ENCODE results near the gene SPINK13. TPM values are rescaled to one million over a fixed set of nuclear protein-coding genes. Genes with fewer than 3 reads are reported as not detected.
"Not testable (repeated sequence)": the region's sequence is repeated elsewhere in the genome, so short reads cannot be mapped to it uniquely, and the experiment has no call there.

The SPINK13 gene
- total and polyA plus RNA-seq, 10 donors, result not detected

DNA sequence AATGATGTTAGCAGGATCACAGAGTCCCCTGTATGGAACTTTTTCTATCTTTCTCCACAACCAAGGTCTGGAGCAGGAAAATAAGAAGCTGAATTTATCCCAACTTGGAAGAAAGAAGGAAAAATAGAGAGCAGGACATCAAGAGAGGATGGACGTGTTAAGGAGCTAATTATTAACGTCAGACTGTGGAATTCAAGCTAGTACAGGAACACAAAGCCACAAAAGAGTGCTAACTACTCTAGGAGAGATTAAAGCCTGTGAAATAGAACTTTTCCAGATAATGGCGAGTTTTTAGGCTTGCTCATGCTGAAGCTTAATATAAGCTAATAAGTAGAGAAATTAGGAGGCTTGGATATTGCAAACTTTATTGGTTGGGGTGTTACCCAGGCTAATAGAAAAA lies 632 bp upstream of the SPINK13 start:
- H3K4me1 ChIP-seq, result no peaks in the 10 kb centered on the region
- TF ChIP-seq POLR2AphosphoS5 (IDR thresholded peaks at IDR 0.05) (no peak), POLR2A (IDR thresholded peaks at IDR 0.05) (no peak)
- TF ChIP-seq, protein P1, sequence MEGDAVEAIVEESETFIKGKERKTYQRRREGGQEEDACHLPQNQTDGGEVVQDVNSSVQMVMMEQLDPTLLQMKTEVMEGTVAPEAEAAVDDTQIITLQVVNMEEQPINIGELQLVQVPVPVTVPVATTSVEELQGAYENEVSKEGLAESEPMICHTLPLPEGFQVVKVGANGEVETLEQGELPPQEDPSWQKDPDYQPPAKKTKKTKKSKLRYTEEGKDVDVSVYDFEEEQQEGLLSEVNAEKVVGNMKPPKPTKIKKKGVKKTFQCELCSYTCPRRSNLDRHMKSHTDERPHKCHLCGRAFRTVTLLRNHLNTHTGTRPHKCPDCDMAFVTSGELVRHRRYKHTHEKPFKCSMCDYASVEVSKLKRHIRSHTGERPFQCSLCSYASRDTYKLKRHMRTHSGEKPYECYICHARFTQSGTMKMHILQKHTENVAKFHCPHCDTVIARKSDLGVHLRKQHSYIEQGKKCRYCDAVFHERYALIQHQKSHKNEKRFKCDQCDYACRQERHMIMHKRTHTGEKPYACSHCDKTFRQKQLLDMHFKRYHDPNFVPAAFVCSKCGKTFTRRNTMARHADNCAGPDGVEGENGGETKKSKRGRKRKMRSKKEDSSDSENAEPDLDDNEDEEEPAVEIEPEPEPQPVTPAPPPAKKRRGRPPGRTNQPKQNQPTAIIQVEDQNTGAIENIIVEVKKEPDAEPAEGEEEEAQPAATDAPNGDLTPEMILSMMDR (IDR thresholded peaks at IDR 0.05 in 8 of 11, conservative IDR thresholded peaks at IDR 0.05 in 3 of 11), result no peak
- intact Hi-C loops (cut with DNase I; ENCODE audit: low total_unique reads), result no loop called here
- 54 to 81% (median 75%) methylated on average over 3 of the region's 3 CpGs for WGBS, 5 donors
- H3K27me3 ChIP-seq (replicated peaks in 1 of 7), result no peaks in the 10 kb centered on the region
- H3K36me3 ChIP-seq, result no peaks in the 10 kb centered on the region
- H3K27ac ChIP-seq, result no peak overlapping the region
- H3K9me3 ChIP-seq, result peaks cover 0 to 11% (median 8%) of the 10 kb centered on the region in 8 donors
- DNase-seq, result no peak
- no peak overlapping the region for H3K4me3 ChIP-seq

DNA sequence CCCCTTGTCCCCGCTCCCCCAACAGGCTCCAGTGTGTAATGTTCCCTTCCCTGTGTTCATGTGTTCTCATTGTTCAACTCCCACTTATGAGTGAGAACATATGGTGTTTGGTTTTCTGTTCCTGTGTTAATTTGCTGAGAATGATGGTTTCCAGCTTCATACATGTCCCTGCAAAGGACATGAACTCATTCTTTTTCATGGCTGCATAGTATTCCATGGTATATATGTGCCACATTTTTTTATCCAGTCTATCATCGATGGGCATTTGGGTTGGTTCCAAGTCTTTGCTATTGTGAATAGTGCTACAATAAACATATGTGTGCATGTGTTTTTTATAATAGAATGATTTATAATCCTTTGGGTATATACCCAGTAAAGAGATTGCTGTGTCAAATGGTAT lies 6.5 kb downstream of the SPINK13 start:
- DNase-seq; intact Hi-C loops (cut with DNase I; ENCODE audit: low total_unique reads); H3K4me1 ChIP-seq; H3K27me3 ChIP-seq (replicated peaks in 1 of 7); H3K36me3 ChIP-seq; H3K4me3 ChIP-seq; H3K27ac ChIP-seq: not testable (repeated sequence)
- H3K9me3 ChIP-seq, result peaks cover 0 to 53% (median 44%) of the 10 kb centered on the region in 8 donors
- 91 to 97% (median 94%) methylated on average over 2 of the region's 2 CpGs for WGBS, 5 donors

DNA sequence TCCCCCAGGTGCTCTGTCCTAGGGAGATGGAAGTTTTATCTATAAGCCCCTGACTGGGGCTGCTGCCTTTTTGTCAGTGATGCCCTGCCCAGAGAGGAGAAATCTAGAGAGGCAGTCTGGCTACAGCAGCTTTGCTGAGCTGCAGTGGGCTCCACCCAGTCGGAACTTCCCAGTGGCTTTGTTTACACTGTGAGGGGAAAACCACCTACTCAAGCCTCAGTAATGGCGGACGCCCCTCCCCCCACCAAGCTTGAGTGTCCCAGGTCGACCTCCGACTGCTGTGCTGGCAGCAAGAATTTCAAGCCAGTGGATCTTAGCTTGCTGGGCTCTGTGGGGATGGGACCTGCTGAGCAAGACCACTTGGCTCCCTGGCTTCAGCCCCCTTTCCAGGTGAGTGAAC lies 12.3 kb downstream of the SPINK13 start:
- WGBS, 5 donors, result 28 to 62% (median 38%) methylated on average over 4 to 5 of the region's 5 CpGs
- intact Hi-C loops (cut with DNase I; ENCODE audit: low total_unique reads); DNase-seq; H3K36me3 ChIP-seq; H3K27ac ChIP-seq; H3K4me3 ChIP-seq; H3K4me1 ChIP-seq: not testable (repeated sequence)
- Histone ChIP-seq H3K27me3 (replicated peaks in 1 of 7) (peaks cover 0 to 12% (median 0%) of the 10 kb centered on the region in 7 donors), H3K9me3 (peaks cover 0 to 53% (median 40%) of the 10 kb centered on the region in 8 donors)

DNA sequence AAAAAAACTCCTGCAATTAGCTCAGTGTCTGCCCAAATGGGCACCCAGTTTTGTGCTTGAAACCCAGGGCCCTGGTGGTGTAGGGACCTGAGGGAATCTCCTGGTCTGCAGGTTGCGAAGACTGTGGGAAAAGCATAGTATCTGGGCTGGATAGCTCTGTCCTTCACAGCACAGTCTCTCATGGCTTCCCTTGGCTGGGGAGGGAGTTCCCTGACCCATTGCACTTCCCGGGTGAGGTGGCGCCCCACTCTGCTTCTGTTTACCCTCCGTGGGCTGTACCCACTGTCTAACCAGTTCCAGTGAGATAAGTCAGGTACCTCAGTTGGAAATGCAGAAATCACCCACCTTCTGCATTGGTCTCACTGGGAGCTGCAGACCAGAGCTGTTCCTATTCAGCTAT lies 12.7 kb downstream of the SPINK13 start:
- H3K4me3 ChIP-seq; H3K36me3 ChIP-seq; intact Hi-C loops (cut with DNase I; ENCODE audit: low total_unique reads); DNase-seq; H3K4me1 ChIP-seq; H3K27ac ChIP-seq: not testable (repeated sequence)
- Histone ChIP-seq H3K9me3 (peaks cover 0 to 48% (median 36%) of the 10 kb centered on the region in 8 donors), H3K27me3 (replicated peaks in 1 of 7) (peaks cover 0 to 12% (median 0%) of the 10 kb centered on the region in 7 donors)
- 84 to 93% (median 90%) methylated on average over 4 of the region's 4 CpGs for WGBS, 5 donors

DNA sequence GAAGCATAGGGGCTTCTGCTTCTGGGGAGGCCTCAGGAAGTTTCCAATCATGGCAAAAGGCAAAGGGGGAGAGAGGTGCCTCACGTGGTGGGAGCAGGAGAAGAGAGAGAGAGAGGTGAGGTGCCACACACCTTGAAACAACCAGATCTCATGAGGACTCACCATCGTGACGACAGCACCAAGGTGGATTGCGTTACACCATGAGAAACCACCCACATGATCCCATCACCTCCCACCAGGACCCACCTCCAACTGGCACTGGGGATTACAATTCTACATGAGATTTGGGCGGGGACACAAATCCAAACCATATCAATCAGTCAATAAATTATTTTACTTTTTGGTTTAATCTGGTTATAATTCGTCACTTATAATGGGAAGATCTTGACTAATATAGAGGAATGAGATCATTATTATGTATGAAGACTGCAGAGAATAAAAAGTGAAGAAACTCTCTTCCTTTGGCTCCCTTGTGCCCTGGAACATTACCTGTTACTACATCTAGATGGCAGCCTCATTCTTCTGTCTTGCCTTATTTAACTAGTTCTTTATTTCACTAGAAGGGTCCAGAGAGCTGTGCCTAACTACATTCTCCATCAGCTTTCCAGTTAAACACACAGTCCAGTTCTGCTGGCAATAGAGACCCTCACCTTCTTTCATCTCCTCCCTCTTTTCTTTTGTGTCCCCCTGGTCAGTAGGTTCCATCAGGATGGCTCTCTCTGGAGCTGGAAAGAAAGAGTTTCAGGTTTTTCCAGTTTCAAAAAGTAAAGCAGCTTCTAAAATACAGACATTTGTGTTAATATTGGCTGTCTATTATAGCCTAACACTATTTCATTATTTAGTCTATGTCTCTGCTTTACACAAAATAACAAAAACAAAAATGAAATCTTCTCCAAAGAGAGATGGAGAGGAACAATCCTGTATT lies 21.9 kb downstream of the SPINK13 start:
- Histone ChIP-seq H3K36me3 (no peaks in the 10 kb centered on the region), H3K4me3 (no peak overlapping the region), H3K27me3 (replicated peaks in 1 of 7) (no peaks in the 10 kb centered on the region), H3K4me1 (no peaks in the 10 kb centered on the region), H3K9me3 (no peaks in the 10 kb centered on the region), H3K27ac (no peak overlapping the region)
- no peak for DNase-seq
- 53 to 69% (median 65%) methylated on average over 6 of the region's 6 CpGs for WGBS, 5 donors
- intact Hi-C loops (cut with DNase I; ENCODE audit: low total_unique reads), result no loop called here
- TF ChIP-seq, protein P1 (IDR thresholded peaks at IDR 0.05 in 8 of 11, conservative IDR thresholded peaks at IDR 0.05 in 3 of 11), result peak in 1 of 11 experiments; percentile 5
- no peak for TF ChIP-seq POLR2A (IDR thresholded peaks at IDR 0.05)

Data from spleen (tissue), 11 donors.